ENCODE measurements around the gene DCTN2.

DCTN2 gene

DNA sequence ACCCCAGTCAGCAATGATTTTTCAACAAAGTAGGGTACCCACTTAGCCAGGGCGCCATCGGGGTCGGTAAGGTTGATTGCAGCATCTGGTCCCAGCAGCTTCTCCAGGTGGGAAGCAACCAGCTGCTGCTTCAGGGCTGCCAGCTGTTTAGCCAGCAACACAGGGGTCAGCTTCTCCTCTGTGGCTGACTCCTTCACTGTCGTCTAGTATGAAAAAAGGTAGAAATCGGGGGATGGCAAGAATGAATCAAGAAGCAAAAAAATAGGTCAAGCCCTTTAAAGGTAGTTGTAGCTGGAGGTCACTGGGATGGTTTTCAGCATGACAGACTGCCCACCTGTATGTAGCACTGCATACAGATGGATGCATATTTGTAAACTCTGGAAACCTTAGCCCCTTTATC, 12.7 kb downstream of the DCTN2 start:
- no peak for DNase-seq (ENCODE audit: low read depth)
- no peak overlapping the region for H3K4me3 ChIP-seq (ENCODE audit: low read length)
- TF ChIP-seq, protein P1, sequence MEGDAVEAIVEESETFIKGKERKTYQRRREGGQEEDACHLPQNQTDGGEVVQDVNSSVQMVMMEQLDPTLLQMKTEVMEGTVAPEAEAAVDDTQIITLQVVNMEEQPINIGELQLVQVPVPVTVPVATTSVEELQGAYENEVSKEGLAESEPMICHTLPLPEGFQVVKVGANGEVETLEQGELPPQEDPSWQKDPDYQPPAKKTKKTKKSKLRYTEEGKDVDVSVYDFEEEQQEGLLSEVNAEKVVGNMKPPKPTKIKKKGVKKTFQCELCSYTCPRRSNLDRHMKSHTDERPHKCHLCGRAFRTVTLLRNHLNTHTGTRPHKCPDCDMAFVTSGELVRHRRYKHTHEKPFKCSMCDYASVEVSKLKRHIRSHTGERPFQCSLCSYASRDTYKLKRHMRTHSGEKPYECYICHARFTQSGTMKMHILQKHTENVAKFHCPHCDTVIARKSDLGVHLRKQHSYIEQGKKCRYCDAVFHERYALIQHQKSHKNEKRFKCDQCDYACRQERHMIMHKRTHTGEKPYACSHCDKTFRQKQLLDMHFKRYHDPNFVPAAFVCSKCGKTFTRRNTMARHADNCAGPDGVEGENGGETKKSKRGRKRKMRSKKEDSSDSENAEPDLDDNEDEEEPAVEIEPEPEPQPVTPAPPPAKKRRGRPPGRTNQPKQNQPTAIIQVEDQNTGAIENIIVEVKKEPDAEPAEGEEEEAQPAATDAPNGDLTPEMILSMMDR (IDR thresholded peaks at IDR 0.05; ENCODE audit: insufficient read depth, low read depth, low read length, missing control alignments): no peak

DNA sequence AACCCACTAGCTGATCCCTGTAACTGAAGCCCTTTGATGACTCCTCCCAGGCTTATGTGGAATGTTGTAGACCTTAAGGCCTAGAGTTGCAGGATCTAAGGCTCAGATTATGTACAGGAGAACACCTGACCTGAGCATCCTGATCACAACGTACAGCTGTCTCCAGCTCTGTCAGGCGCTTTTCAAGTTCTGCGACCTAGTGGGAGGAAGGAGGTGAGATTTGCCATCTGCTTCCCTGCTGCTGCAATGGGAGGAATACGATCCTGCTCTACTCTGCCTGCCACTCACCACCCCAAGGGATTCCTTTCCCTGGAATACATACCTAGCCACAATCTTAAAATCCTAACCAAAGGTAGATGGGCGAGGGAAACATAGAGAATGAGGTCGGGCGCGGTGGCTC, 13.9 kb downstream of the DCTN2 start:
- TF ChIP-seq, protein P1 (IDR thresholded peaks at IDR 0.05; ENCODE audit: insufficient read depth, low read depth, low read length, missing control alignments): no peak
- no peak overlapping the region for H3K4me3 ChIP-seq (ENCODE audit: low read length)
- no peak for DNase-seq (ENCODE audit: low read depth)

DNA sequence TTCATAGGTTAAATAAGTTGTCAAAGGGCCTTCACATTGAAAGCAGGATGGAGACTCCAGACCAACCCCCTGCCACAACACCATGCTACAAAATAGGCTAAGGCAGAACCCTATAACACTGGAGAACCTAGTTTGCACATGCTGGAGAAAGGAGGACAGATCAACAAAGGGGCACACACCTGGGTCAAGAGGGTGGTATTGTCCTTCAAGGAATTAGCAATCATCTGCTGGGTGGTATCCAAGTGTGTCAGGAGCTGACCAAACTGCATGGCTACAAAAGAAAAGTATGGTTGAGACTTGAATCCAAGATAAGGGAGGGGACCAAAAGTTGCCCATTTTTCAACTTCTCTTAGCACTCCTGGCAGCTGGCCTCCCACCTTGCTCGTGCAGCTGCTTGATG, 15.2 kb downstream of the DCTN2 start:
- TF ChIP-seq, protein P1 (IDR thresholded peaks at IDR 0.05; ENCODE audit: insufficient read depth, low read depth, low read length, missing control alignments): no peak
- no peak overlapping the region for H3K4me3 ChIP-seq (ENCODE audit: low read length)
- no peak for DNase-seq (ENCODE audit: low read depth)

DNA sequence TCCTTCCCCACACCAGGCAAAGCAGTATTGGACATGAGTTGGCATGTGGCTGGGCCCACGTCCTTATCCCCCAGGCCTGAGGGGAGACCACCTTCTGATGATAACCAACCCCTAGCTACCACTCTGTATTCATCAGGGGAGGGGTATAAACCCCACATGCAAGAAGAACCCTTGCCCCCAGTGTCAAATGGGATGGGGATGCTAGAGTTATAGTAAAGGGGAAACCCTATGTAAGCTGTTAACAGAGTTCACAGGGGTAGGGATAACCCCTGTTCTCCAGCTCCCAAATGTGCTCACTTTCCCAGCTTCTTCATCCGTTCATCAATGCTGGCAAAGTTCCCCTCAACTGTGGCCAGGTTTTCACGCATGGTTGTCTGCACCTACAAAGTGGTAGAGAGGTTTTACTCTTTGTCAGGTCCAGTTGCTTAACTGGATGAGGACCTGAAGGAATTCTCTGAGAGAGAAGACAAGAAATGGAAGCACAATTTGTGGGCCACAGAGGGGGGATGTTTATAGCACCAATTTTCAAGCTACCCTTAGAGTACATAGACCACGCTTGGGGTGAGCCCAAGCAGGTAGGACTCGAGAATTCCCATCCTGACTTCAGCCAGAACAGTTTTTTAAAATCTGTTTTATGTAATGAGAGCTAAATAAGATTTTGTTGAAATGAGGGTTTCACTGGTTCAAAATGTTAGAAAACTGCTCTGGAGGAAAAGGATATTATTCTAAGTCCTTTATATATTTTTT, 16.4 kb downstream of the DCTN2 start:
- H3K4me3 ChIP-seq (ENCODE audit: low read length): no peak overlapping the region
- no peak for DNase-seq (ENCODE audit: low read depth)
- TF ChIP-seq, protein P1 (IDR thresholded peaks at IDR 0.05; ENCODE audit: insufficient read depth, low read depth, low read length, missing control alignments): no peak

DNA sequence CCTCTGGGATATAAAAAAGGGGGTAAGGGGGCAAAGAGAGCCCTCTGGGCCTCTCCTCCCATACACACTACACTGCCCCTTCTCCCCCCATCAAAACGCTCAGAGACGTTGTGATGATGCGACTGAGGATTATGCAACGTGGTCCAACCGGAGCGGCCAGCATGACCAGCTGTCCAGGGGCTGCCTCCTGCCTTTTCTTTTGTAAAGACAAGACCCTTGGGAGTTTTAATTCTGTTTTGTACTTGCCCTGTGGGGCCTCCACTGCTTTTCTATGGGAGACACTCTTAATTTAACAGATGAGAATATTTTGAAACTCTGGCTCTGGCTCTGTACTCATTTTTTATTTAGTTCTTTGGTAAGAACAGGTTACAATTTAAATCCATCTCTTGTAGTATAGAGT, 17.2 kb downstream of the DCTN2 start:
- no peak for DNase-seq (ENCODE audit: low read depth)
- TF ChIP-seq, protein P1 (IDR thresholded peaks at IDR 0.05; ENCODE audit: insufficient read depth, low read depth, low read length, missing control alignments): no peak
- H3K4me3 ChIP-seq (ENCODE audit: low read length): no peak overlapping the region

DNA sequence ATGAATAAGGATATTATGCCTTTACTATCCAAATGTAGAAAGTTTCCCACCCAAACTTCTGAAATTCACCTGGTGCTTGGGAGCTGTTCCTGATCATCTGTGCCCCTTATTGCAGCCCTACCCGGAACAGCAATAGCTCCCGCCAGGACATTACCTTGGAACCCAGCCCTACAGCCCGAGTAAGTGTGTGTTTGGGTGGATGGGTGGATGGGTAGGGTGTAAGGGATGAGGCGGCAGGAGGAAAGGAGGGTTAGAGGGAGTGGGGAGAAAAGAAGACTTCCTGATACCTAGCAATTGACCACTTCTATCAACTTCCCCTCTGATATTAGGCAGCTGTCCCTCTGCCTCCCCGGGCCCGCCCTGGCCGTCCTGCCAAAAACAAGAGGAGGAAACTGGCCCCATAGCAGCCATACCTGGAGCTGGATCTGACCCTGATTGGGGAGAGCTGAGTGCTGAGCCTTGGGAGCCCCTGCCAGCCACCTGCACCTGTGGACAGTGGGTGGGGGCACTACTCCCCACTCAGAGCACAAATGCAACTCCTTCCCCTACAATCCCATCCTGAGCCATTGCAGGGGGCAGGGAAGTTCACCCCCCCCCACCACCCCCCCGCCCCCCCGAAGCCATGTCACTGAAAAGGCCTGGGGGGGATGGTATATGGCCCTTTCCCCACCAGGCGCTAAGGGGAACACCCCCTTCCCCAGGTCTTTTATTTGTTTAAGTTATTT, 18.0 kb downstream of the DCTN2 start:
- TF ChIP-seq, protein P1 (IDR thresholded peaks at IDR 0.05; ENCODE audit: insufficient read depth, low read depth, low read length, missing control alignments): no peak
- no peak overlapping the region for H3K4me3 ChIP-seq (ENCODE audit: low read length)
- no peak for DNase-seq (ENCODE audit: low read depth)

Data from epithelial cell of esophagus (primary cell).